ENCODE measurements around the gene ARHGEF10L.

GRCh38 chr1:17723684-17724083, 184.2 kb downstream of the ARHGEF10L start:
- TF ChIP-seq CTCF (conservative IDR thresholded peaks at IDR 0.05) (no peak), EZH2 (IDR thresholded peaks at IDR 0.05; ENCODE audit: low read depth) (no peak)
